GM12864 (cell line): ENCODE results near the gene ALDH3A2.

Experiments used
- DNase-seq: peaks from one replicate; pipeline ENCODE4 v3.0.0-alpha.2; 2011; ENCODE audit warnings: low read depth
- H3K4me3 ChIP-seq: 2 replicates; pipeline ENCODE4 v1.5.1; 2011; ENCODE audit warnings: mild to moderate bottlenecking, low read depth, low read length, control low read depth
- CTCF ChIP-seq: IDR thresholded peaks from 2 replicates; pipeline ENCODE4 v1.5.1; 2011; ENCODE audit warnings: low read depth, mild to moderate bottlenecking, moderate library complexity, low read length, control low read depth, inconsistent platforms; ENCODE audit errors: missing control alignments

The ALDH3A2 gene

GRCh38 chr17:19726631-19727376, 78.3 kb downstream of the ALDH3A2 start:
- H3K4me3 ChIP-seq = no peak overlapping the region
- no peak for TF ChIP-seq CTCF
- no peak for DNase-seq
